HCT116 (cell line): ENCODE results near the gene SNX15. TPM values are rescaled to one million over a fixed set of nuclear protein-coding genes. Genes with fewer than 3 reads are reported as not detected.

Source experiments
- ATAC-seq: fragments of 200-7000 bp; cut with Tn5 transposase; 2 replicates; pipeline ENCODE4 v1.9.1; 2020; ENCODE audit warnings: mild to moderate bottlenecking, moderate library complexity
- BruUV-seq: library from RNA; stranded (reverse); fragments of 400-500 nt; replicated peaks from 2 replicates; lab custom pipeline; 2021; lab: Mats Ljungman, UMichigan
- CTCF ChIA-PET: fragments of 300-600 bp; sonication (Branson Sonifier 250); formaldehyde crosslinking; loops from one replicate; lab custom pipeline; 2021; ENCODE audit warnings: antibody characterized with exemption; lab: Charles Lee
- POLR2A ChIA-PET: fragments of 300-600, 350-600 bp; sonication (Branson Sonifier 250); formaldehyde crosslinking; loops from one replicate; lab custom pipeline; 2021; ENCODE audit warnings: antibody characterized with exemption; lab: Charles Lee
- RAD21 ChIA-PET, 2 experiments: fragments of 300-600 bp; sonication (Branson Sonifier 250); formaldehyde crosslinking; loops; one replicate each; lab custom pipeline; 2023; ENCODE audit warnings: low total read pairs in 2 of 2; ENCODE audit not compliant: uncharacterized antibody in 2 of 2, unreplicated experiment in 2 of 2, low non-redundant PET in 1 of 2; lab: Charles Lee
- DNase-seq: peaks from one replicate; pipeline ENCODE4 v3.0.0-alpha.2; 2010; ENCODE audit warnings: low read depth, low spot score
- H2AFZ ChIP-seq: fragments of 200-600 bp; shearing (Covaris generic), sonication (generic); 2 replicates; pipeline ENCODE4 v1.6.1; 2017; ENCODE audit warnings: low read depth, mixed run types, mixed read lengths, antibody characterized with exemption, low read length; ENCODE audit not compliant: poor library complexity, severe bottlenecking
- H3K27ac ChIP-seq: 2 replicates; pipeline ENCODE4 v1.5.1; 2012; ENCODE audit warnings: low read depth, low read length
- H3K27me3 ChIP-seq: fragments of 200-600 bp; sonication (generic); 2 replicates; pipeline ENCODE4 v1.6.1; 2016; ENCODE audit warnings: mixed run types, low read length, mixed read lengths; ENCODE audit not compliant: insufficient read depth
- H3K36me3 ChIP-seq, 2 experiments: fragments of 200-500 bp in 1 of 2; fragments of 200-600 bp in 1 of 2; sonication (Bioruptor generic) in 1 of 2; sonication (generic) in 1 of 2; 2 replicates each; pipeline versions ENCODE4 v1.5.1 to v1.6.1; 2014 to 2016; ENCODE audit warnings: low read length in 2 of 2, inconsistent platforms in 1 of 2, mixed read lengths in 1 of 2, mixed run types in 1 of 2; ENCODE audit not compliant: insufficient read depth in 2 of 2, control insufficient read depth in 1 of 2
- H3K4me1 ChIP-seq, 2 experiments: fragments of 200-600 bp in 1 of 2; sonication (generic) in 1 of 2; 2 replicates each; pipeline versions ENCODE4 v1.5.1 to v1.6.1; 2012 to 2017; ENCODE audit warnings: low read length in 2 of 2, inconsistent platforms in 1 of 2, mild to moderate bottlenecking in 1 of 2, mixed read lengths in 1 of 2, mixed run types in 1 of 2, moderate library complexity in 1 of 2; ENCODE audit not compliant: insufficient read depth in 2 of 2, control insufficient read depth in 1 of 2
- H3K4me2 ChIP-seq: fragments of 200-600 bp; sonication (generic); 2 replicates; pipeline ENCODE4 v1.6.1; 2017; ENCODE audit warnings: mixed run types, low read length, mixed read lengths
- H3K4me3 ChIP-seq, 2 experiments: fragments of 200-600 bp in 1 of 2; sonication (generic) in 1 of 2; replicated peaks in 1 of 2; 2 replicates each; pipeline ENCODE4 v1.5.1; 2011 to 2016; ENCODE audit warnings: low read length in 2 of 2, control low read depth in 1 of 2, low read depth in 1 of 2, mild to moderate bottlenecking in 1 of 2, mixed read lengths in 1 of 2, mixed run types in 1 of 2
- H3K79me2 ChIP-seq: fragments of 200-600 bp; sonication (generic); 2 replicates; pipeline ENCODE4 v1.6.1; 2017; ENCODE audit warnings: mild to moderate bottlenecking, mixed run types, low read length, moderate library complexity, mixed read lengths; ENCODE audit not compliant: insufficient read depth
- H3K9ac ChIP-seq: fragments of 200-600 bp; sonication (generic); 2 replicates; pipeline ENCODE4 v1.6.1; 2016; ENCODE audit warnings: low read length, mixed read lengths
- H3K9me2 ChIP-seq: fragments of 200-600 bp; sonication (generic), shearing (Covaris generic); 2 replicates; pipeline ENCODE4 v1.6.1; 2017; ENCODE audit warnings: mixed run types, mild to moderate bottlenecking, moderate library complexity; ENCODE audit not compliant: insufficient read depth
- H3K9me3 ChIP-seq, 2 experiments: fragments of 200-500 bp in 1 of 2; fragments of 200-600 bp in 1 of 2; sonication (Bioruptor generic) in 1 of 2; sonication (generic) in 1 of 2; 2 replicates each; pipeline ENCODE4 v1.6.1; 2014 to 2017; ENCODE audit warnings: low read length in 2 of 2, mixed read lengths in 2 of 2, inconsistent platforms in 1 of 2, low read depth in 1 of 2, mild to moderate bottlenecking in 1 of 2, mixed run types in 1 of 2, moderate library complexity in 1 of 2; ENCODE audit not compliant: control insufficient read depth in 1 of 2, insufficient read depth in 1 of 2
- H4K20me1 ChIP-seq: fragments of 200-600 bp; sonication (generic), shearing (Covaris generic); 2 replicates; pipeline ENCODE4 v1.6.1; 2017; ENCODE audit warnings: mixed run types, mild to moderate bottlenecking, moderate library complexity; ENCODE audit not compliant: insufficient read depth
- CEBPB ChIP-seq: IDR thresholded peaks from 2 replicates; pipeline ENCODE4 v1.6.1; 2012; ENCODE audit warnings: low read depth
- EGR1 ChIP-seq: IDR thresholded peaks from 2 replicates; pipeline ENCODE4 v1.6.1; 2012; ENCODE audit warnings: low read depth
- ELF1 ChIP-seq: IDR thresholded peaks from 2 replicates; pipeline ENCODE4 v1.6.1; 2012; ENCODE audit warnings: low read depth, borderline replicate concordance
- POLR2A ChIP-seq: IDR thresholded peaks from 2 replicates; pipeline ENCODE4 v1.7.0; 2011; ENCODE audit warnings: borderline replicate concordance; ENCODE audit not compliant: insufficient read depth, insufficient read length; ENCODE audit errors: extremely low read depth
- POLR2AphosphoS5 ChIP-seq: IDR thresholded peaks from 2 replicates; pipeline ENCODE4 v1.6.1; 2011; ENCODE audit warnings: mild to moderate bottlenecking, low read depth, low read length, moderate library complexity
- RAD21 ChIP-seq: IDR thresholded peaks from 2 replicates; pipeline ENCODE4 v1.6.1; 2012; ENCODE audit warnings: low read depth, mild to moderate bottlenecking
- SIN3A ChIP-seq: IDR thresholded peaks from 2 replicates; pipeline ENCODE4 v1.6.1; 2012; ENCODE audit warnings: low read depth
- TCF7L2 ChIP-seq: IDR thresholded peaks from 2 replicates; pipeline ENCODE4 v1.7.0; 2011; ENCODE audit warnings: borderline replicate concordance, inconsistent platforms; ENCODE audit not compliant: insufficient read depth, insufficient read length; ENCODE audit errors: extremely low read depth
- YY1 ChIP-seq: IDR thresholded peaks from 2 replicates; pipeline ENCODE4 v1.6.1; 2011; ENCODE audit warnings: low read length, low read depth, moderate library complexity, mild to moderate bottlenecking; ENCODE audit not compliant: insufficient replicate concordance; ENCODE audit errors: extremely low read depth
- ZFX ChIP-seq: fragments of 450-650 bp; IDR thresholded peaks from 2 replicates; pipeline ENCODE4 v1.6.1; 2017
- ZNF274 ChIP-seq: fragments of 200-500 bp; sonication (Bioruptor generic); IDR thresholded peaks from 2 replicates; pipeline ENCODE4 v1.6.1; 2014; ENCODE audit warnings: mild to moderate bottlenecking, low read depth, low read length, inconsistent platforms
- intact Hi-C: fragments of 100-400 bp; cut with micrococcal nuclease; formaldehyde crosslinking; loops from 2 replicates; pipeline ENCODE4 v1.10.0; 2022
- total RNA-seq: library from RNA; stranded (reverse); gene quantifications from one replicate; pipeline ENCODE4 v1.2.1, GENCODE V29; 2021; ENCODE audit not compliant: unreplicated experiment
- TF ChIP-seq, protein P1 (sequence below): IDR thresholded peaks from 2 replicates; pipeline ENCODE4 v1.6.1; 2012
- TF ChIP-seq, protein P2 (sequence below): IDR thresholded peaks from 2 replicates; pipeline ENCODE4 v1.6.1; 2011; ENCODE audit warnings: mild to moderate bottlenecking, low read length, moderate library complexity; ENCODE audit not compliant: insufficient replicate concordance; ENCODE audit errors: extremely low read depth
- TF ChIP-seq, protein P3 (sequence below): IDR thresholded peaks from 2 replicates; pipeline ENCODE4 v1.6.1; 2012
- TF ChIP-seq, protein P4 (sequence below): IDR thresholded peaks from 2 replicates; pipeline ENCODE4 v1.6.1; 2012; ENCODE audit warnings: low read depth
- TF ChIP-seq, protein P5 (sequence below), 3 experiments: fragments of 200-600 bp in 1 of 3; sonication (generic) in 1 of 3; IDR thresholded peaks in 2 of 3; conservative IDR thresholded peaks in 1 of 3; 2 replicates each; pipeline ENCODE4 v1.5.1; 2012 to 2017; ENCODE audit warnings: low read depth in 2 of 3, low read length in 2 of 3, antibody characterized with exemption in 1 of 3, borderline replicate concordance in 1 of 3, control low read depth in 1 of 3, mild to moderate bottlenecking in 1 of 3, mixed read lengths in 1 of 3, mixed run types in 1 of 3, moderate library complexity in 1 of 3; ENCODE audit not compliant: insufficient read depth in 1 of 3

Gene SNX15
- total RNA-seq, 1 experiment from 2014 or later = 16.8 TPM

DNA sequence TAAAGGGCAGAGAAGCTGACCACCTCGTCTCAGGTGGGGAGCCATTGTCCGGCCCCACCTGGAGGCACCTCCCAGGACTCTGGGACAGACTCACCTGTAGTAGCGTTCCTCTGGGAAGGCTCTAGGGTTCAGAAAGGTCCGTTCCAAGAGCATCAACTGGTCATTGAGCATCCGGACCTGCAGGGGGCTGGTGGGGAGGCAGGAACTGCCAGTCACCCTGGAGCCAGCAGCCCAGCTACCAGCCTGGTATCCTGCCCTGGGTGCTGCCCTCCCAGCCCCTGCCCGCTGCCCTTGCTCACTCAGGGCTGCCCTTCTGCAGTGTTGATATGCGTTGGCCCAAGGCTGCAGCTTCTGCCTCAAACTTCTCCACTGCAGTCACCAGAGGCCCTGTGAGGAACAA is 18.5 kb downstream of the SNX15 start:
- intact Hi-C loops = no loop called here
- Histone ChIP-seq H3K9ac (no peak overlapping the region), H3K27me3 (no peaks in the 10 kb centered on the region), H3K4me1 (peaks cover 15 to 28% of the 10 kb centered on the region in 2 experiments)
- ChIA-PET POLR2A (interaction anchor here (0.7 to 1.0 kb wide), 2 partner anchors 9 to 377 kb away, joined by 3 read pairs; partner anchors contain the start of gene NEAT1), CTCF (no interaction called here)
- TF ChIP-seq, protein P1, sequence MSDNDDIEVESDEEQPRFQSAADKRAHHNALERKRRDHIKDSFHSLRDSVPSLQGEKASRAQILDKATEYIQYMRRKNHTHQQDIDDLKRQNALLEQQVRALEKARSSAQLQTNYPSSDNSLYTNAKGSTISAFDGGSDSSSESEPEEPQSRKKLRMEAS = no peak
- TF ChIP-seq ELF1 (no peak), SIN3A (no peak), POLR2A (no peak), EGR1 (no peak), TCF7L2 (no peak), ZFX (no peak), CEBPB (no peak), ZNF274 (no peak), POLR2AphosphoS5 (no peak), YY1 (no peak), RAD21 (no peak)
- TF ChIP-seq, protein P2, sequence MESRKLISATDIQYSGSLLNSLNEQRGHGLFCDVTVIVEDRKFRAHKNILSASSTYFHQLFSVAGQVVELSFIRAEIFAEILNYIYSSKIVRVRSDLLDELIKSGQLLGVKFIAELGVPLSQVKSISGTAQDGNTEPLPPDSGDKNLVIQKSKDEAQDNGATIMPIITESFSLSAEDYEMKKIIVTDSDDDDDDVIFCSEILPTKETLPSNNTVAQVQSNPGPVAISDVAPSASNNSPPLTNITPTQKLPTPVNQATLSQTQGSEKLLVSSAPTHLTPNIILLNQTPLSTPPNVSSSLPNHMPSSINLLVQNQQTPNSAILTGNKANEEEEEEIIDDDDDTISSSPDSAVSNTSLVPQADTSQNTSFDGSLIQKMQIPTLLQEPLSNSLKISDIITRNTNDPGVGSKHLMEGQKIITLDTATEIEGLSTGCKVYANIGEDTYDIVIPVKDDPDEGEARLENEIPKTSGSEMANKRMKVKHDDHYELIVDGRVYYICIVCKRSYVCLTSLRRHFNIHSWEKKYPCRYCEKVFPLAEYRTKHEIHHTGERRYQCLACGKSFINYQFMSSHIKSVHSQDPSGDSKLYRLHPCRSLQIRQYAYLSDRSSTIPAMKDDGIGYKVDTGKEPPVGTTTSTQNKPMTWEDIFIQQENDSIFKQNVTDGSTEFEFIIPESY = no peak
- TF ChIP-seq, protein P3, sequence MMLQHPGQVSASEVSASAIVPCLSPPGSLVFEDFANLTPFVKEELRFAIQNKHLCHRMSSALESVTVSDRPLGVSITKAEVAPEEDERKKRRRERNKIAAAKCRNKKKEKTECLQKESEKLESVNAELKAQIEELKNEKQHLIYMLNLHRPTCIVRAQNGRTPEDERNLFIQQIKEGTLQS = no peak
- TF ChIP-seq, protein P4, sequence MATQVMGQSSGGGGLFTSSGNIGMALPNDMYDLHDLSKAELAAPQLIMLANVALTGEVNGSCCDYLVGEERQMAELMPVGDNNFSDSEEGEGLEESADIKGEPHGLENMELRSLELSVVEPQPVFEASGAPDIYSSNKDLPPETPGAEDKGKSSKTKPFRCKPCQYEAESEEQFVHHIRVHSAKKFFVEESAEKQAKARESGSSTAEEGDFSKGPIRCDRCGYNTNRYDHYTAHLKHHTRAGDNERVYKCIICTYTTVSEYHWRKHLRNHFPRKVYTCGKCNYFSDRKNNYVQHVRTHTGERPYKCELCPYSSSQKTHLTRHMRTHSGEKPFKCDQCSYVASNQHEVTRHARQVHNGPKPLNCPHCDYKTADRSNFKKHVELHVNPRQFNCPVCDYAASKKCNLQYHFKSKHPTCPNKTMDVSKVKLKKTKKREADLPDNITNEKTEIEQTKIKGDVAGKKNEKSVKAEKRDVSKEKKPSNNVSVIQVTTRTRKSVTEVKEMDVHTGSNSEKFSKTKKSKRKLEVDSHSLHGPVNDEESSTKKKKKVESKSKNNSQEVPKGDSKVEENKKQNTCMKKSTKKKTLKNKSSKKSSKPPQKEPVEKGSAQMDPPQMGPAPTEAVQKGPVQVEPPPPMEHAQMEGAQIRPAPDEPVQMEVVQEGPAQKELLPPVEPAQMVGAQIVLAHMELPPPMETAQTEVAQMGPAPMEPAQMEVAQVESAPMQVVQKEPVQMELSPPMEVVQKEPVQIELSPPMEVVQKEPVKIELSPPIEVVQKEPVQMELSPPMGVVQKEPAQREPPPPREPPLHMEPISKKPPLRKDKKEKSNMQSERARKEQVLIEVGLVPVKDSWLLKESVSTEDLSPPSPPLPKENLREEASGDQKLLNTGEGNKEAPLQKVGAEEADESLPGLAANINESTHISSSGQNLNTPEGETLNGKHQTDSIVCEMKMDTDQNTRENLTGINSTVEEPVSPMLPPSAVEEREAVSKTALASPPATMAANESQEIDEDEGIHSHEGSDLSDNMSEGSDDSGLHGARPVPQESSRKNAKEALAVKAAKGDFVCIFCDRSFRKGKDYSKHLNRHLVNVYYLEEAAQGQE = no peak
- TF ChIP-seq, protein P5, sequence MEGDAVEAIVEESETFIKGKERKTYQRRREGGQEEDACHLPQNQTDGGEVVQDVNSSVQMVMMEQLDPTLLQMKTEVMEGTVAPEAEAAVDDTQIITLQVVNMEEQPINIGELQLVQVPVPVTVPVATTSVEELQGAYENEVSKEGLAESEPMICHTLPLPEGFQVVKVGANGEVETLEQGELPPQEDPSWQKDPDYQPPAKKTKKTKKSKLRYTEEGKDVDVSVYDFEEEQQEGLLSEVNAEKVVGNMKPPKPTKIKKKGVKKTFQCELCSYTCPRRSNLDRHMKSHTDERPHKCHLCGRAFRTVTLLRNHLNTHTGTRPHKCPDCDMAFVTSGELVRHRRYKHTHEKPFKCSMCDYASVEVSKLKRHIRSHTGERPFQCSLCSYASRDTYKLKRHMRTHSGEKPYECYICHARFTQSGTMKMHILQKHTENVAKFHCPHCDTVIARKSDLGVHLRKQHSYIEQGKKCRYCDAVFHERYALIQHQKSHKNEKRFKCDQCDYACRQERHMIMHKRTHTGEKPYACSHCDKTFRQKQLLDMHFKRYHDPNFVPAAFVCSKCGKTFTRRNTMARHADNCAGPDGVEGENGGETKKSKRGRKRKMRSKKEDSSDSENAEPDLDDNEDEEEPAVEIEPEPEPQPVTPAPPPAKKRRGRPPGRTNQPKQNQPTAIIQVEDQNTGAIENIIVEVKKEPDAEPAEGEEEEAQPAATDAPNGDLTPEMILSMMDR (IDR thresholded peaks at IDR 0.05 in 2 of 3, conservative IDR thresholded peaks at IDR 0.05 in 1 of 3; ENCODE audit: borderline replicate concordance in 1 of 3, insufficient read depth in 1 of 3, low read depth in 2 of 3, low read length in 2 of 3) = no peak
- TF ChIP-seq, all 23 proteins: peak for 0
- Histone ChIP-seq H3K9me2 (no peaks in the 10 kb centered on the region), H3K27ac (no peak overlapping the region), H3K79me2 (peaks cover 25% of the 10 kb centered on the region), H3K9me3 (no peaks in the 10 kb centered on the region), H3K36me3 (peaks cover 2 to 8% of the 10 kb centered on the region in 2 experiments; a peak in 2 of 4 replicates), H3K4me2 (no peak overlapping the region), H2AFZ (no peak overlapping the region), H4K20me1 (no peaks in the 10 kb centered on the region), H3K4me3 (no peak overlapping the region)
- ATAC-seq (no peak), DNase-seq (no peak)
- no TSS peak for BruUV-seq
- RAD21 ChIA-PET = no interaction called here
